Lower lobe of right lung (tissue), 2 donors: ENCODE results near the gene FAM163B. TPM values are rescaled to one million over a fixed set of nuclear protein-coding genes. Genes with fewer than 3 reads are reported as not detected.

ENCODE experiments used
- ATAC-seq, 2 donors: fragments of 200-7000 bp; cut with Tn5 transposase; one replicate each; pipeline ENCODE4 v1.9.1; 2020 to 2022; ENCODE audit warnings: mild to moderate bottlenecking in 2 of 2, moderate library complexity in 2 of 2
- DNase-seq: peaks from one replicate; pipeline ENCODE4 v3.0.0-alpha.2; 2020
- H3K27ac ChIP-seq: fragments of 200-600 bp; one replicate; pipeline ENCODE4 v1.8.0; 2022
- H3K27me3 ChIP-seq: fragments of 200-600 bp; one replicate; pipeline ENCODE4 v1.8.0; 2022; ENCODE audit warnings: low read depth
- H3K36me3 ChIP-seq: fragments of 200-600 bp; one replicate; pipeline ENCODE4 v1.8.0; 2022; ENCODE audit warnings: mild to moderate bottlenecking
- H3K4me1 ChIP-seq: fragments of 200-600 bp; one replicate; pipeline ENCODE4 v1.8.0; 2022
- H3K4me3 ChIP-seq: fragments of 200-600 bp; one replicate; pipeline ENCODE4 v1.8.0; 2022; ENCODE audit warnings: mild to moderate bottlenecking
- H3K9me3 ChIP-seq: fragments of 200-600 bp; one replicate; pipeline ENCODE4 v1.8.0; 2022
- CTCF ChIP-seq: fragments of 200-600 bp; IDR thresholded peaks from one replicate; pipeline ENCODE4 v1.8.0; 2022; ENCODE audit warnings: antibody characterized with exemption, mild to moderate bottlenecking
- intact Hi-C: fragments of 100-400 bp; cut with DNase I; formaldehyde crosslinking; loops from one replicate; pipeline ENCODE4 v1.11.0; 2022
- total RNA-seq: library from RNA; stranded (reverse); fragmentation: NEBNext Ultra II Directional; extraction: Animal tissue kit (Norgen Biotek cat#: 25700); gene quantifications from one replicate; pipeline ENCODE4 v1.2.1, GENCODE V29; 2021
- donor health status: DM: no; HTN: yes; CAD: no; lungs with severe emphysema.

The FAM163B gene
- total RNA-seq, 1 donor from 2014 or later = not detected

GRCh38 chr9:133533857-133534256, 75.3 kb downstream of the FAM163B start:
- Histone ChIP-seq H3K4me1 (peaks cover 34% of the 10 kb centered on the region), H3K36me3 (no peaks in the 10 kb centered on the region), H3K9me3 (no peaks in the 10 kb centered on the region), H3K27ac (peak overlapping the region; percentile 71), H3K4me3 (peak overlapping the region; percentile 59), H3K27me3 (peaks cover 30% of the 10 kb centered on the region)
- intact Hi-C loops = no loop called here
- ATAC-seq (no peak), DNase-seq (no peak)
- TF ChIP-seq CTCF = no peak

GRCh38 chr9:133532937-133533668, 76.1 kb downstream of the FAM163B start:
- ATAC-seq (peak; percentile 47 to 66), DNase-seq (peak; percentile 69)
- TF ChIP-seq CTCF = peak; percentile 29
- Histone ChIP-seq H3K9me3 (no peaks in the 10 kb centered on the region), H3K4me3 (no peak overlapping the region), H3K27me3 (peaks cover 30% of the 10 kb centered on the region), H3K27ac (no peak overlapping the region), H3K36me3 (no peaks in the 10 kb centered on the region), H3K4me1 (peaks cover 34% of the 10 kb centered on the region)
- intact Hi-C loops = no loop called here

- ATAC-seq (no peak), DNase-seq (no peak)
- intact Hi-C loops = no loop called here
- Histone ChIP-seq H3K4me1 (peaks cover 52% of the 10 kb centered on the region), H3K4me3 (no peak overlapping the region), H3K27me3 (peaks cover 30% of the 10 kb centered on the region), H3K36me3 (no peaks in the 10 kb centered on the region), H3K9me3 (no peaks in the 10 kb centered on the region), H3K27ac (no peak overlapping the region)
- no peak for TF ChIP-seq CTCF
Observed at GRCh38 chr9:133531293-133531692, 77.9 kb downstream of the FAM163B start.

- H3K36me3 ChIP-seq = no peaks in the 10 kb centered on the region
- H3K9me3 ChIP-seq = no peaks in the 10 kb centered on the region
- no peak overlapping the region for H3K27ac ChIP-seq
- H3K27me3 ChIP-seq = peaks cover 25% of the 10 kb centered on the region
- TF ChIP-seq CTCF = no peak
- intact Hi-C loops = no loop called here
- no peak for DNase-seq
- H3K4me1 ChIP-seq = peaks cover 46% of the 10 kb centered on the region
- no peak overlapping the region for H3K4me3 ChIP-seq
- no peak for ATAC-seq
Observed at GRCh38 chr9:133529874-133530273, 79.3 kb downstream of the FAM163B start.

- peaks cover 42% of the 10 kb centered on the region for H3K4me1 ChIP-seq
- ATAC-seq = no peak
- TF ChIP-seq CTCF = no peak
- H3K27ac ChIP-seq = no peak overlapping the region
- intact Hi-C loops = no loop called here
- no peak overlapping the region for H3K4me3 ChIP-seq
- no peaks in the 10 kb centered on the region for H3K36me3 ChIP-seq
- H3K27me3 ChIP-seq = peaks cover 22% of the 10 kb centered on the region
- H3K9me3 ChIP-seq = no peaks in the 10 kb centered on the region
- no peak for DNase-seq
Observed at GRCh38 chr9:133529457-133529856, 79.7 kb downstream of the FAM163B start.
